ENCODE measurements around the gene RRP1.

DNA sequence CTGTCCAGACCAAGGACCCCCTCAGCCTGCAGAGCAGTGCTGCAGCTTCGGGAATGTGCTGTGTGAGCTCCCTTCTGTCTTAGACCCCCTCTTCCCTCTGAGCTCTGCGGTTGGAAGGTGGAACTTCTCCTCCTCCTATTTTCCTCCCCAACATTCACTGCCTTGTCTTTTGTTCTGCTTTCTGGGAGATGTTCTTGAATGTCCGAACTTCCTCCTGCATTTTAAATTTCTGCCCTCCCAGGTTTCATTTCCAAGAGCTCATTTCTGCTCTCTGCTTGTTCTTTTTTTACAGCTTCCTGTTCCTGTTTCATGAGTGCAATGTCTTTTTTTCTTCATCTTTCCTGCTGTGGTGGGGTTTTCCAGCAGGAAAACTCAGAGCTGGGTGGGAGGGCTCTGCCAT lies 29.3 kb downstream of the RRP1 start:
- no peak for TF ChIP-seq EP300 (IDR thresholded peaks at IDR 0.05)
- TF ChIP-seq POLR2A (IDR thresholded peaks at IDR 0.05), result no peak
